ENCODE measurements around the gene GPR18. TPM values are rescaled to one million over a fixed set of nuclear protein-coding genes. Genes with fewer than 3 reads are reported as not detected.
A peak's percentile ranks its signal among the peaks of the same experiment; 100 is the strongest.

Gene GPR18
- total RNA-seq, 3 donors from 2014 or later = 0.35 to 0.60 (median 0.46) TPM

DNA sequence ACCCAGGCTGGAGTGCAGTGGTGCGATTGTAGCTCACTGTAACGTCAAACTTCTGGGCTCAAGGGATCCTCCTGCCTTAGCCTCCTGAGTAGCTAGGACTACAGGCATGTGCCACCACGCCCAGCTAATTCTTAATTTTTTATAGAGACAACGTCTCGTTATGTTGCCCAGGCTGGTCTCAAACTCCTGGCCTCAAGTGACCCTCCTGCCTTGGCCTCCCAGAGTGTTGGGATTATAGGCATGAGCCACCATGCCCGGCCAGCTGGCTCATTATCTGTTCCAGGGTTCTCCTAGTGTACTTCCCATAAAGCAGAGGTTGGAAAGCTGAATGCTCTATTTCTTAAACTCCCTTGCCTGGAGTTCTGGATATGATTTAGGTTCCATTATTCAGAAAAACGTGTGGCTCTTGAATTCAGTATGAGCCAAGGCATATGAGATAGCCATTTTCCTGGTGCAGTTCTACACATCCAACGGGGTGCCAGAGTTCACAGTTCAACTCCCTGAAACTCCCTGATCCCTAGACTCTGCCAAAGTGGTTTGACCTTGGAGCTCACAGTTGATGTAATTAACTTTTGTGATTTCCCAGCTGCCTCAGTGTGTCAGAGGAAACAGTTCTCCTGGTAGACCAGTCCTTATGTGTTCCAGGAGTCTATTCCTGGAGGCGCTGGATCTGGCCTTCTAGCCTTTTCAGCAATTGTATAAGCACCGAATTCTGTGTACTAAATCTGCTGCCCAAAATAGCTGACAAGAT lies 27.4 kb upstream of the GPR18 start:
- DNase-seq (no peak), ATAC-seq (peak; percentile 65)
- no peaks in the 10 kb centered on the region for H3K9me3 ChIP-seq
- intact Hi-C loops (cut with DNase I, micrococcal nuclease) = no loop called here
- TF ChIP-seq, protein P1, sequence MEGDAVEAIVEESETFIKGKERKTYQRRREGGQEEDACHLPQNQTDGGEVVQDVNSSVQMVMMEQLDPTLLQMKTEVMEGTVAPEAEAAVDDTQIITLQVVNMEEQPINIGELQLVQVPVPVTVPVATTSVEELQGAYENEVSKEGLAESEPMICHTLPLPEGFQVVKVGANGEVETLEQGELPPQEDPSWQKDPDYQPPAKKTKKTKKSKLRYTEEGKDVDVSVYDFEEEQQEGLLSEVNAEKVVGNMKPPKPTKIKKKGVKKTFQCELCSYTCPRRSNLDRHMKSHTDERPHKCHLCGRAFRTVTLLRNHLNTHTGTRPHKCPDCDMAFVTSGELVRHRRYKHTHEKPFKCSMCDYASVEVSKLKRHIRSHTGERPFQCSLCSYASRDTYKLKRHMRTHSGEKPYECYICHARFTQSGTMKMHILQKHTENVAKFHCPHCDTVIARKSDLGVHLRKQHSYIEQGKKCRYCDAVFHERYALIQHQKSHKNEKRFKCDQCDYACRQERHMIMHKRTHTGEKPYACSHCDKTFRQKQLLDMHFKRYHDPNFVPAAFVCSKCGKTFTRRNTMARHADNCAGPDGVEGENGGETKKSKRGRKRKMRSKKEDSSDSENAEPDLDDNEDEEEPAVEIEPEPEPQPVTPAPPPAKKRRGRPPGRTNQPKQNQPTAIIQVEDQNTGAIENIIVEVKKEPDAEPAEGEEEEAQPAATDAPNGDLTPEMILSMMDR (IDR thresholded peaks at IDR 0.05) = no peak
- peaks cover 6% of the 10 kb centered on the region for H3K4me1 ChIP-seq (ENCODE audit: low read depth)
- no peaks in the 10 kb centered on the region for H3K36me3 ChIP-seq (ENCODE audit: low read depth)
- H3K4me3 ChIP-seq = no peak overlapping the region

DNA sequence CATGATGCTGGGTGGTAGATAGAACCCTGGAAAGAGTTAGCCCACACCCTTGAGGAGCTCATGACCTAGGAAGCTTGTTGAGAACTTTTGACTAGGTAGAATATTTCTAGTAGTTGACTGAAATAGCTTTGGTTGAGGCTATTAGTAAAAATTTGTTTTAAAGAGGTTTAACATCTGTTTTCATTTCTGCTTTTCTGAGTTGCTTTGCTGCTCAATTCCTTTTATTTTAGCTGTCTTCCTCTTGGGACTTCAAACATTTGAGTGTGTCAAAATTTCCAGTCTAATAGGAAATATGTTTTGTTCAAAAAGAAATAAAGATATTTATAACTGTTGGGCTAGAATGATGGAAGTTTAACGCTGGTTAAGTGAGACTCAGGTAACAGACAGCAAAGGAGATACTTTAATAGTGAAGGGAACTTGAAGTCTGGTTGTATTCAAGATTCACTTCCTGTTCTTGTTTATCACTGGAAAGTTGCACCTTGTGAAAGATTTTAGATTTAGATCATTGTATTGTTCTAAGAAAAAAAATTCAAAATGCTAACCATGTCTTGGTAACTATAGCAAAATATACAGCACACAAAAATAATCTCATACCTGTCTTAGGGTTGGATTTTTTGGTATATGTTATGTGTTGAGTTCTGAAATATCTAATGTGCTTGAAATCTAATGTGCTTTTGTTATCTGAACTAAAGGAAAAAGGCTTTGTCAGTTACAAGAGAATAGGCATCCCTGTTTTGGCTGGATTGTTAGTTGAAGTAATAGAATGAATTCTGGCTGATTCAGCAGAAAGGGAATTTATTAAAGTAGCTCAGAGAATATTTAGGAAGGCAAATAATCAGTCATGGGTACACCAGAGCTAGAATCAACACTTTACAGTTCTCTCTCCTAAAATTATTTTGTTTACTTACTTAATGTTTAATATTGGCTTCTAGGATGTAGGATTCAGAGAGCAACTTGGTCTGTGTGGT lies 24.4 kb upstream of the GPR18 start:
- ATAC-seq = no peak
- intact Hi-C loops (cut with DNase I, micrococcal nuclease) = no loop called here
- Histone ChIP-seq H3K9me3 (no peaks in the 10 kb centered on the region), H3K4me3 (no peak overlapping the region), H3K36me3 (ENCODE audit: low read depth) (no peaks in the 10 kb centered on the region), H3K4me1 (ENCODE audit: low read depth) (peaks cover 20% of the 10 kb centered on the region)
- TF ChIP-seq, protein P1 (IDR thresholded peaks at IDR 0.05) = no peak
- DNase-seq = no peak

DNA sequence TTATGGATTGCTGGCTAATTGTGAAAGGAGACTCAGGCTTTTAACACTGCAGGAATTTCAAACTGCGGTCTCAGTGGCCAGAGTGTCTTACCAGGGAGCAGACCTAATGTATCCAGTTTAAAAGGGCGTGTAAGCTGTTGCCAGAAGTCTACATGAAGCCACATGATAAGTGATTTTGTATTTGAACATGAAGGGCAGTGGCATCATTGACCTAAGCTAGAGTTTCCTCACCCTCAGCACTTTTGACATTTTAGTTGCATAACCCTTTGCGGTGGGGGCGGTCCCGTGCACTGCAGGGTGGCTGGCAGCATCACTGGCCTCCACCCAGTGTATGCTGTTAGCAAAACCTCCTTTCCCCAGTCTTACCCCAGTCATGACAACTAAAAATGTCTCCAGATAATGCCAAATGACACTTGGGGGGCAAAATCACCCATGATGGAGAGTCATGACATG lies 23.7 kb upstream of the GPR18 start:
- DNase-seq (peak; percentile 53 to 85 (median 55)), ATAC-seq (peak; percentile 63)
- TF ChIP-seq, protein P1 (IDR thresholded peaks at IDR 0.05) = no peak
- H3K9me3 ChIP-seq = no peaks in the 10 kb centered on the region
- intact Hi-C loops (cut with DNase I, micrococcal nuclease) = no loop called here
- peaks cover 20% of the 10 kb centered on the region for H3K4me1 ChIP-seq (ENCODE audit: low read depth)
- H3K4me3 ChIP-seq = no peak overlapping the region
- no peaks in the 10 kb centered on the region for H3K36me3 ChIP-seq (ENCODE audit: low read depth)

DNA sequence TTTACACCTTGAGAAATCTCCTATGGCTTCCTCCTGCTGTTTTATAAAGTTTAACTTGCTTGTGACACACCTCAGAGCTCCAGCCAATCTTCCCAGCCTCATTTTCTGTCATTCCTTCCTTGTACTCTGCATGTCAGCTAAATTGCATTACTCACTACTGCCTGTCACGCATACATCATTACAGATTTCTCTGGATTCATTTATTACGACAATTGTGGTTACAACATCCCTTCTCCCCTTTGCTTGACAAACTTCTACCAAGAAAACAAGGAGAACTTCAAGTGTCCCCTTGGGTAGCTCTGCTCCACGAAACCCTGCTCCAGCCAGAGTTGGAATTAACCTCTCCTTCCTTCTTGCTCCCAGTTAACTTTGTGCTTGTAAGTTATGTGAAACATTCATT lies 22.0 kb upstream of the GPR18 start:
- DNase-seq (peak in 1 of 3 donors; percentile 59), ATAC-seq (peak; percentile 91)
- Histone ChIP-seq H3K9me3 (no peaks in the 10 kb centered on the region), H3K36me3 (ENCODE audit: low read depth) (no peaks in the 10 kb centered on the region), H3K4me3 (no peak overlapping the region), H3K4me1 (ENCODE audit: low read depth) (peaks cover 15% of the 10 kb centered on the region)
- intact Hi-C loops (cut with DNase I, micrococcal nuclease) = no loop called here
- TF ChIP-seq, protein P1 (IDR thresholded peaks at IDR 0.05) = no peak

DNA sequence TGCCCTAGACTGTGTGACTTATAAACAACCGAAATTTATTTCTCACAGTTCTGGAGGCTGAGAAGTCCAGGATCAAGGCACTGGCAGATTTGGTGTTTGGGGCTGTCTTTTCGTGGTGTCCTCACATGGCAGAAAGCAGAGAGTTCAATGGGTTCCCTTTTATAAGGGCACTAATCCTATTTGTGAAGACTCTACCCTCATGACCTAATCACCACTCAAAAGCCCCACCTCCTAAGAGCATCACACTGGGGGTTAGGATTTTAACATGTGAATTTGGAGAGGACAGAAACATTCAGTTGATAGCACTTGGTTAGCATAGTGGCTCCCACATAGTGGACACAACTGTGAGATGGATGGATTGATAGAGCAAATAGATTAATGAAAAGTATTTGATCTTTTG lies 21.5 kb upstream of the GPR18 start:
- ATAC-seq (peak; percentile 12), DNase-seq (no peak)
- Histone ChIP-seq H3K4me3 (no peak overlapping the region), H3K36me3 (ENCODE audit: low read depth) (no peaks in the 10 kb centered on the region), H3K4me1 (ENCODE audit: low read depth) (peaks cover 15% of the 10 kb centered on the region), H3K9me3 (no peaks in the 10 kb centered on the region)
- TF ChIP-seq, protein P1 (IDR thresholded peaks at IDR 0.05) = no peak
- intact Hi-C loops (cut with DNase I, micrococcal nuclease) = loop anchor here in 1 of 2 donors (10.0 kb wide), 1 partner anchor 155 kb away; no protein-coding TSS in a partner anchor
